Activated CD8-positive, alpha-beta T cell treated with anti-CD3 and anti-CD28 coated beads for 36 hours (primary cell): ENCODE data around the gene PROM2. TPM values are rescaled to one million over a fixed set of nuclear protein-coding genes. Genes with fewer than 3 reads are reported as not detected.

Experiments used
- ATAC-seq: fragments of 200-7000 bp; cut with Tn5 transposase; one replicate; pipeline ENCODE4 v1.10.0; 2021; ENCODE audit warnings: mild to moderate bottlenecking, moderate library complexity
- CTCF ChIA-PET: fragments of 350-600 bp; sonication (Branson Sonifier 250); formaldehyde crosslinking; loops from one replicate; lab custom pipeline; 2021; ENCODE audit warnings: antibody characterized with exemption; lab: Charles Lee
- POLR2A ChIA-PET: fragments of 350-600 bp; sonication (Branson Sonifier 250); formaldehyde crosslinking; loops from one replicate; lab custom pipeline; 2021; ENCODE audit warnings: antibody characterized with exemption; lab: Charles Lee
- DNase-seq: peaks from one replicate; pipeline ENCODE4 v3.0.0-alpha.2; 2020
- H3K27ac Mint-ChIP-seq: one replicate; pipeline ENCODE4 v1.8.0; 2021; ENCODE audit warnings: mild to moderate bottlenecking, mixed read lengths
- H3K27me3 Mint-ChIP-seq: one replicate; pipeline ENCODE4 v1.8.0; 2021; ENCODE audit warnings: mixed read lengths
- H3K36me3 Mint-ChIP-seq: one replicate; pipeline ENCODE4 v1.8.0; 2021; ENCODE audit warnings: low read depth, mixed read lengths
- H3K4me1 Mint-ChIP-seq: one replicate; pipeline ENCODE4 v1.8.0; 2021; ENCODE audit warnings: low read depth, mixed read lengths
- H3K4me3 Mint-ChIP-seq: one replicate; pipeline ENCODE4 v1.8.0; 2021; ENCODE audit warnings: mild to moderate bottlenecking, moderate library complexity, mixed read lengths
- H3K9me3 Mint-ChIP-seq: one replicate; pipeline ENCODE4 v1.8.0; 2021; ENCODE audit warnings: mixed read lengths
- intact Hi-C: fragments of 100-400 bp; cut with micrococcal nuclease; formaldehyde crosslinking; loops from one replicate; pipeline ENCODE4 v1.10.0; 2022
- total RNA-seq, 2 experiments: library from RNA; stranded (reverse); gene quantifications; one replicate each; pipeline ENCODE4 v1.2.3, GENCODE V29; 2021
- TF ChIP-seq, protein P1 (sequence below): fragments of 200-600 bp; IDR thresholded peaks from one replicate; pipeline ENCODE4 v1.8.0; 2022; ENCODE audit warnings: antibody characterized with exemption, mild to moderate bottlenecking

The PROM2 gene
- total RNA-seq, 2 experiments from 2014 or later: 0.47 to 1.2 TPM

DNA sequence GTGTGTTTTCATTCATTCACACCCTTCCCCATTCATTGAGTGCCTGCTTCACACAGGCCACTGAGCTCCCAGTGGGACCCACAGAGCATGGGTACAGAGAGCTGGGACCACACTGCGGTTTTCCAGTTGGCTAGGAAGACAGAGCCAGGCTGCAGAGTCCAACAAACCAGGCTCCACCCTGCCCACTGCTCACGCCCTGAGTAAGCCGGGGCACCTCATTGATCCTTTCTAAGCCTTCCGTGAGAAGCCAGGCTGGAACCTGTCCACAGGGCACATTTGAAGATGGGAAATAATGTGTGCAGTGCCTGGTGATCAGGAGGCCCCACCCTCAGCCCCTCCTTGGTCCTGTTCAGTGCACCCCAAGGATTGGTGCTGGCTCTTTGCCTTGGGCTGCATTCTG is 36.4 kb downstream of the PROM2 start:
- no peak for ATAC-seq
- Mint-ChIP-seq H3K4me3 (no peak overlapping the region), H3K4me1 (no peaks in the 10 kb centered on the region), H3K27ac (no peak overlapping the region), H3K9me3 (no peaks in the 10 kb centered on the region), H3K27me3 (peaks cover 2% of the 10 kb centered on the region), H3K36me3 (no peaks in the 10 kb centered on the region)
- POLR2A ChIA-PET: no interaction called here
- intact Hi-C loops: no loop called here
- CTCF ChIA-PET: no interaction called here
- TF ChIP-seq, protein P1, sequence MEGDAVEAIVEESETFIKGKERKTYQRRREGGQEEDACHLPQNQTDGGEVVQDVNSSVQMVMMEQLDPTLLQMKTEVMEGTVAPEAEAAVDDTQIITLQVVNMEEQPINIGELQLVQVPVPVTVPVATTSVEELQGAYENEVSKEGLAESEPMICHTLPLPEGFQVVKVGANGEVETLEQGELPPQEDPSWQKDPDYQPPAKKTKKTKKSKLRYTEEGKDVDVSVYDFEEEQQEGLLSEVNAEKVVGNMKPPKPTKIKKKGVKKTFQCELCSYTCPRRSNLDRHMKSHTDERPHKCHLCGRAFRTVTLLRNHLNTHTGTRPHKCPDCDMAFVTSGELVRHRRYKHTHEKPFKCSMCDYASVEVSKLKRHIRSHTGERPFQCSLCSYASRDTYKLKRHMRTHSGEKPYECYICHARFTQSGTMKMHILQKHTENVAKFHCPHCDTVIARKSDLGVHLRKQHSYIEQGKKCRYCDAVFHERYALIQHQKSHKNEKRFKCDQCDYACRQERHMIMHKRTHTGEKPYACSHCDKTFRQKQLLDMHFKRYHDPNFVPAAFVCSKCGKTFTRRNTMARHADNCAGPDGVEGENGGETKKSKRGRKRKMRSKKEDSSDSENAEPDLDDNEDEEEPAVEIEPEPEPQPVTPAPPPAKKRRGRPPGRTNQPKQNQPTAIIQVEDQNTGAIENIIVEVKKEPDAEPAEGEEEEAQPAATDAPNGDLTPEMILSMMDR: no peak
- no peak for DNase-seq

DNA sequence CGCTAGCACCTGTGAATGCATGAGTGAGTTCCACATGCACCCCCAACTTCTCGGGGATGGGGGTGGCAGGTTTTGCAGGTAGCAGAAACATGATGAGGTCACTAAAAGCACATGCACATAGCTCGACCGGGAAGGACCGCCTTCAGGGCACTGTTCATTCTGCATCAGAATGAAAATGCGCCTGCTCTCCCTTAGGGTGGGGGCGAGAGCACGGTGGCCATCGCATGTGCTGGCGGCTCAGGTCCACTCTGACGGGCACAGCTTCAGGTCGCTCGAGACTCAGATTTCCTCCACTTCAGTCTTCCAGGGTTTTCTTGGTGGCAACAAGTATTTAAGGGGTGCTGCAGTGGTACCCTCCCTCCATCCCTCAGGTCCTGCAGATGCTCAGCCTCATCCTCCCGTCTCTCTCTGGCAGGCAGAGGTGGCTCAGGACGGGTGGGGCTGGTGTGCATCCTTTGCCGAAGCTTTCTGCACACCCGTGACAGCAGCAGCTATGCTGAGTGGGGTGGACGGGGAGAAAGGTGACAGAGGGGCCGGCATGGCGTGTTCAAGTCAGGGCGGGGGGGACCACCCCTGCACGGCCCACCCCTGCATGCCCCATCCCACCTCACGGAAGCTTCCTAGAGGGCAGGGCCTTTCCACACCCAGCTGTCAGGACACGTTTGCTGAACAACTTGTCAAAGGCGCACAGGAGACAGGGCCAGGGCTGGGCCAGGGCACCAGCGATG is 37.7 kb downstream of the PROM2 start:
- Mint-ChIP-seq H3K4me3 (no peak overlapping the region), H3K9me3 (no peaks in the 10 kb centered on the region), H3K36me3 (no peaks in the 10 kb centered on the region), H3K27me3 (peaks cover 2% of the 10 kb centered on the region), H3K4me1 (no peaks in the 10 kb centered on the region), H3K27ac (no peak overlapping the region)
- ChIA-PET CTCF (no interaction called here), POLR2A (no interaction called here)
- TF ChIP-seq, protein P1: no peak
- intact Hi-C loops: no loop called here
- DNase-seq: no peak
- ATAC-seq: no peak

DNA sequence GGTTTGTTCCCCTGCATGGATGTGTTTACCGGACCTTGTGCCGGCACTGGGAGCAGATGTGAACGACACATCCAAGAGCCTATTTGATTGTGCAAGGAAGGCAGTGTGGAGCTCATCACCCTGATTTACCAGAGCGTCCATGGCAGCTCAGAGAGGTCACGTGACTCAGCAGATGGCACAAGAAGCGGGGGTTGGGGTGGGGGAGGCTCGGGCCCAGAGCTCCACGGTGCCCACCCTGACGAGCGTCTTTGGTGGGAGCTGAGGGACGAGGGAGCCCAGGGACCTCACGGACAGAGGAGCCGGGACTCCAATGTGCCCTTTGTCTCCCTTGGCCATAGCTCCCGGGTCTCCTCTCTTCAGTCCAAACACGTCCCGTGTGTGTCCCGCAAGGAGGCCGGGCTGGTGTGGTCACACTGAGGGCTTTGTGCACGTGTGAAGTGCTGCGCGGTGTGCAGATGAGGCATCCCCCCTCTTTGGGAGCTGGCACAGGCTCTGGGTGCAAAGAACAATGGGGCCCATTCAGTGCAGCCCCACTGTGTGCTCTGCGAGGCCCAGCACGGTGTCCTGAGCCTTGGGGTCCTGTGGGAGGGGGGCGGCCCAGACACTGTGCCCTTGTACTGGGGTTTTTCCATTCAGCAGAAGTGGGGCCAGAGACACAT is 38.4 kb downstream of the PROM2 start:
- CTCF ChIA-PET: no interaction called here
- Mint-ChIP-seq H3K27me3 (peaks cover 2% of the 10 kb centered on the region), H3K4me3 (no peak overlapping the region), H3K27ac (no peak overlapping the region), H3K36me3 (no peaks in the 10 kb centered on the region), H3K4me1 (no peaks in the 10 kb centered on the region), H3K9me3 (no peaks in the 10 kb centered on the region)
- POLR2A ChIA-PET: no interaction called here
- ATAC-seq (no peak), DNase-seq (no peak)
- TF ChIP-seq, protein P1: no peak
- intact Hi-C loops: no loop called here

DNA sequence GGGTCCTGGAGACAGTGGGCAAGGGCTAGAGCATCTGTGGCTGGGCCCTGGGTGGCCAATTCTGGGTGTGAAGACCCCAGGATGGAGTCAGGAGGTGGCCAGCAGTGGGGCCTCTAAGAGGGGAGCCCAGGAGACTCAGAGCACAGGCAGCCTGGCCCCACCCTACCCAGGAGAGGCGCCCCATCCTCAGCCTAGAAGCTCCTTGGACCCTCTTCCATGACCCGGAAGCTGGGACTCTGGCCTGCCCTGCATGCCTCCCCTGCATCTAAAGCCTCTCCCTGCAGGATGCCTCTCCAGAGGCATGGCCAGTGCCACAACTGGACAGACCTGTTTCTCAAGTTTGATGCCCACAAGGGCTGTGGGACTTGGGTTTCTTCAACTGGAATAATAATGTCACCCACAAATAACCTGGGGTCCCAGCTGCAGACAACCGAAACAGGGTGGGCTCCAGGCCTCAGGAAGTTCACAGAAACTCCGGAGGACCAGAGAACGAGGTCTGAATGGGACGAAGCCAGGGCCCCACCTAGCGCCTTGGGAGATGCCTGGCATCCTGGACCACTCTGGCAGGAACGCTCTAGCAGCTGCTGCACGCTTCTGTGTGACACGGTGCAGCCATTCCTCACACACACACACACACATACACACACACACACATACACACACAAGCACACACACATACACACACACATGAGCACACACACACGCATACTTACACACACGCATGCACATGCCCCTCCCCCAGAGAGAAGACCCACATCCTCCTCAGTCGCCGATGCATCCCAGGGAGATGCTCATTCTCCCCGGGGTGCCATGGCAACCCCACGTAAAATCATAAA is 39.3 kb downstream of the PROM2 start:
- ATAC-seq (no peak), DNase-seq (no peak)
- peaks cover 2% of the 10 kb centered on the region for H3K27me3 Mint-ChIP-seq
- H3K4me1 Mint-ChIP-seq: no peaks in the 10 kb centered on the region
- H3K4me3 Mint-ChIP-seq: no peak overlapping the region
- POLR2A ChIA-PET: no interaction called here
- CTCF ChIA-PET: no interaction called here
- no peaks in the 10 kb centered on the region for H3K36me3 Mint-ChIP-seq
- intact Hi-C loops: no loop called here
- no peaks in the 10 kb centered on the region for H3K9me3 Mint-ChIP-seq
- TF ChIP-seq, protein P1: no peak
- no peak overlapping the region for H3K27ac Mint-ChIP-seq

DNA sequence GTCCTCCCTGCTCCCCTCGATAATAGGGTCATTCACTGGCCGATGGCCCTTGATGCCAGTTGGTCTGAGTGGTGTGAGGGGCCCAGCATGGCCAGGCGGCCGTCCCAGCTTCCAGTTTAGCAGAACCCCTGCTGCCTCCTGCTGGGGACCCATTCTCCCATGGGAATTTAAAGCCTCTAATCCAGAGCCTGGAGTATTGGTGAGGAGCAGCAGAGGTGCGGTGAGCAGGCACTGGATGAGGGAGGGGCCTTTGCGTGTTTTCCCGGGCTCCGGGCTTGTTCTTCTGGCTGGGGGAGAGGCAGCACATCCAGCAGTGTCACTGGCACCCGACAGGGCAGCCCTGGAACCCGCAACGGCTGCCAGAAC is 40.3 kb downstream of the PROM2 start:
- TF ChIP-seq, protein P1: no peak
- ATAC-seq (no peak), DNase-seq (no peak)
- no peak overlapping the region for H3K27ac Mint-ChIP-seq
- ChIA-PET CTCF (no interaction called here), POLR2A (no interaction called here)
- H3K9me3 Mint-ChIP-seq: no peaks in the 10 kb centered on the region
- H3K27me3 Mint-ChIP-seq: peaks cover 2% of the 10 kb centered on the region
- no peak overlapping the region for H3K4me3 Mint-ChIP-seq
- no peaks in the 10 kb centered on the region for H3K36me3 Mint-ChIP-seq
- H3K4me1 Mint-ChIP-seq: no peaks in the 10 kb centered on the region
- intact Hi-C loops: no loop called here
